COLO829 (cell line): Measurements from ENCODE around the gene FCRL1.

ENCODE experiments used
- DNase-seq: peaks from one replicate; pipeline ENCODE4 v3.0.0; 2012; ENCODE audit warnings: low spot score

FCRL1 gene

GRCh38 chr1:157819896-157820295 is at the start of gene FCRL1:
TSS of gene FCRL1 (minus strand) at chr1:157820120. CDS start at chr1:157820037, 83 bp downstream.
- DNase-seq = no peak

GRCh38 chr1:157868654-157869053 is 48.7 kb upstream of the FCRL1 start:
- DNase-seq = no peak

GRCh38 chr1:157862114-157863070 is 42.5 kb upstream of the FCRL1 start:
- no peak for DNase-seq

- DNase-seq = no peak
Observed at GRCh38 chr1:157856538-157856937, 36.6 kb upstream of the FCRL1 start.

- peak; percentile 63 for DNase-seq
Observed at GRCh38 chr1:157852476-157852875, 32.6 kb upstream of the FCRL1 start.

- DNase-seq = no peak
Observed at GRCh38 chr1:157849229-157849875, 29.4 kb upstream of the FCRL1 start.

- no peak for DNase-seq
Observed at GRCh38 chr1:157844089-157844830, 24.3 kb upstream of the FCRL1 start.

- no peak for DNase-seq
Observed at GRCh38 chr1:157842939-157843338, 23.0 kb upstream of the FCRL1 start.

- no peak for DNase-seq
Observed at GRCh38 chr1:157841708-157842107, 21.8 kb upstream of the FCRL1 start, which contains the start of gene CD5L. TSS of gene CD5L (minus strand) at chr1:157841808. CDS start at chr1:157841701, 107 bp downstream.

GRCh38 chr1:157838966-157839365 is 19.0 kb upstream of the FCRL1 start:
- no peak for DNase-seq

- DNase-seq = no peak
Observed at GRCh38 chr1:157834430-157834829, 14.5 kb upstream of the FCRL1 start.

- DNase-seq = no peak
Observed at GRCh38 chr1:157833145-157833544, 13.2 kb upstream of the FCRL1 start.

- no peak for DNase-seq
Observed at GRCh38 chr1:157831968-157832626, 12.2 kb upstream of the FCRL1 start.

- DNase-seq = no peak
Observed at GRCh38 chr1:157830887-157831286, 11.0 kb upstream of the FCRL1 start.

- no peak for DNase-seq
Observed at GRCh38 chr1:157829711-157830110, 9.8 kb upstream of the FCRL1 start.

- DNase-seq = no peak
Observed at GRCh38 chr1:157829210-157829609, 9.3 kb upstream of the FCRL1 start.

- DNase-seq = no peak
Observed at GRCh38 chr1:157820299-157820698, 379 bp upstream of the FCRL1 start.

- DNase-seq = no peak
Observed at GRCh38 chr1:157819215-157819614, 705 bp downstream of the FCRL1 start.

GRCh38 chr1:157813269-157813668 is 6.7 kb downstream of the FCRL1 start:
- DNase-seq = no peak

GRCh38 chr1:157806431-157807149 is 13.3 kb downstream of the FCRL1 start:
- DNase-seq = no peak

GRCh38 chr1:157803851-157804250 is 16.1 kb downstream of the FCRL1 start:
- no peak for DNase-seq
